Neutrophil (primary cell): Measurements from ENCODE around the gene NHEJ1.

ENCODE experiments used
- H3K27ac ChIP-seq: fragments of 200-600 bp; sonication (generic); 2 replicates; pipeline ENCODE4 v1.5.1; 2016; ENCODE audit warnings: mild to moderate bottlenecking, moderate library complexity
- H3K27me3 ChIP-seq: fragments of 200-600 bp; sonication (generic); 2 replicates; pipeline ENCODE4 v1.6.0; 2016; ENCODE audit warnings: mild to moderate bottlenecking
- H3K36me3 ChIP-seq: fragments of 200-600 bp; sonication (generic); 2 replicates; pipeline ENCODE4 v1.5.1; 2017
- H3K4me1 ChIP-seq, 2 experiments: fragments of 200-600 bp in 1 of 2; sonication (generic) in 1 of 2; 1 replicate in 1 of 2; 2 replicates in 1 of 2; pipeline versions ENCODE4 v1.5.1 to v1.6.1; 2013 to 2016; ENCODE audit warnings: low read depth in 1 of 2, low read length in 1 of 2, mild to moderate bottlenecking in 1 of 2, moderate library complexity in 1 of 2; ENCODE audit not compliant: control insufficient read depth in 1 of 2, insufficient read depth in 1 of 2
- H3K4me3 ChIP-seq, 2 experiments: fragments of 200-600 bp in 1 of 2; sonication (generic) in 1 of 2; 1 replicate in 1 of 2; 2 replicates in 1 of 2; pipeline ENCODE4 v1.5.1; 2013 to 2016; ENCODE audit warnings: low read depth in 1 of 2, low read length in 1 of 2, mild to moderate bottlenecking in 1 of 2, moderate library complexity in 1 of 2
- H3K9me3 ChIP-seq: fragments of 200-600 bp; sonication (generic); 2 replicates; pipeline ENCODE4 v1.5.1; 2016
- TF ChIP-seq, protein P1 (sequence below): fragments of 200-600 bp; sonication (generic); IDR thresholded peaks from 2 replicates; pipeline ENCODE4 v1.5.1; 2016; ENCODE audit warnings: antibody characterized with exemption

The NHEJ1 gene

DNA sequence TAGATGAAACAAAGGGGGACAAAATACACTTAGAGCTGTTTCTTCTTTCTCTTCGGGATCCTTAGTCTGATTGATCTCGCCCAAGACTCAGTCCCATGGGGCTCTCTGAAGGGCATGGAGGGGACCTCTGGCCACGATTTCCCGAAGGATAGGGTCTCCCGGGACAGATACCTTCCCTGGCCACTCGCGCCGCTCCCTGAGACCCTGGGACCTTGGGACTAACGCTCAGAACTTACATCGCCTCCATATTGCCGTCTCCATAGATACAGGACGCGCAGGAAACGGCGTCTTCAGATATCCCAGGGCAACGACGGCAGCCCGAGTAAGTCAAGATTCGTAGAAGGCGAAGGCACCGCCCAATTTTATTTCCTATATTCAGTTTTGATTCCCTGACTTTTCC lies 119.4 kb downstream of the NHEJ1 start, which contains the start of gene CFAP65:
Gene CFAP65 (minus strand): TSS at position 265 of the 400 bp plus-strand sequence. CDS start 2,468 bp downstream, outside the sequence.
- Histone ChIP-seq H3K4me1 (no peaks in the 10 kb centered on the region), H3K9me3 (no peaks in the 10 kb centered on the region), H3K27ac (no peak within 1 kb of the TSS), H3K36me3 (no peaks in the 10 kb centered on the region), H3K27me3 (peaks cover 98% of the 10 kb centered on the region), H3K4me3 (no peak within 1 kb of the TSS)
- TF ChIP-seq, protein P1, sequence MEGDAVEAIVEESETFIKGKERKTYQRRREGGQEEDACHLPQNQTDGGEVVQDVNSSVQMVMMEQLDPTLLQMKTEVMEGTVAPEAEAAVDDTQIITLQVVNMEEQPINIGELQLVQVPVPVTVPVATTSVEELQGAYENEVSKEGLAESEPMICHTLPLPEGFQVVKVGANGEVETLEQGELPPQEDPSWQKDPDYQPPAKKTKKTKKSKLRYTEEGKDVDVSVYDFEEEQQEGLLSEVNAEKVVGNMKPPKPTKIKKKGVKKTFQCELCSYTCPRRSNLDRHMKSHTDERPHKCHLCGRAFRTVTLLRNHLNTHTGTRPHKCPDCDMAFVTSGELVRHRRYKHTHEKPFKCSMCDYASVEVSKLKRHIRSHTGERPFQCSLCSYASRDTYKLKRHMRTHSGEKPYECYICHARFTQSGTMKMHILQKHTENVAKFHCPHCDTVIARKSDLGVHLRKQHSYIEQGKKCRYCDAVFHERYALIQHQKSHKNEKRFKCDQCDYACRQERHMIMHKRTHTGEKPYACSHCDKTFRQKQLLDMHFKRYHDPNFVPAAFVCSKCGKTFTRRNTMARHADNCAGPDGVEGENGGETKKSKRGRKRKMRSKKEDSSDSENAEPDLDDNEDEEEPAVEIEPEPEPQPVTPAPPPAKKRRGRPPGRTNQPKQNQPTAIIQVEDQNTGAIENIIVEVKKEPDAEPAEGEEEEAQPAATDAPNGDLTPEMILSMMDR, result no peak

DNA sequence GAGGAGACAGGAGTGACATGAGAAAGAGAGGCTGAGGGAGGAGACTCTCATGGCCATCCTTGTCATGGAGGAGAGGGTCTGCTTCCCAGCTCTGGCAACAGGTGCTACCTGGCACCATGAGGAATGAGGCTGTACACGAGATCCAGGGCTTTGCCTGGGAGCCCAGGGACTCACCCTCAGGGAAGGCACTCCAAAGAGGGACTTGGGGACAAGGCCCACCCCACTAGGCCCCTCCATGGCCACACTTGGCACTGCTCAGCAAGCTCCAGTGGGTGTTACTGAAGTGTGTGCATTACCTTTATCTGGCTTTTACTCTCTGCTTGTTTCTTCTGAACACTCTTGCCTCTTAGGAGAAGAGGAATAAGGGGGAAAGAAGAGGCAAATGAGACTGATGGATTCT lies 122.0 kb downstream of the NHEJ1 start:
- Histone ChIP-seq H3K4me1 (no peaks in the 10 kb centered on the region), H3K27ac (no peak overlapping the region), H3K36me3 (no peaks in the 10 kb centered on the region), H3K4me3 (no peak overlapping the region), H3K27me3 (peaks cover 100% of the 10 kb centered on the region), H3K9me3 (no peaks in the 10 kb centered on the region)
- TF ChIP-seq, protein P1, result no peak

DNA sequence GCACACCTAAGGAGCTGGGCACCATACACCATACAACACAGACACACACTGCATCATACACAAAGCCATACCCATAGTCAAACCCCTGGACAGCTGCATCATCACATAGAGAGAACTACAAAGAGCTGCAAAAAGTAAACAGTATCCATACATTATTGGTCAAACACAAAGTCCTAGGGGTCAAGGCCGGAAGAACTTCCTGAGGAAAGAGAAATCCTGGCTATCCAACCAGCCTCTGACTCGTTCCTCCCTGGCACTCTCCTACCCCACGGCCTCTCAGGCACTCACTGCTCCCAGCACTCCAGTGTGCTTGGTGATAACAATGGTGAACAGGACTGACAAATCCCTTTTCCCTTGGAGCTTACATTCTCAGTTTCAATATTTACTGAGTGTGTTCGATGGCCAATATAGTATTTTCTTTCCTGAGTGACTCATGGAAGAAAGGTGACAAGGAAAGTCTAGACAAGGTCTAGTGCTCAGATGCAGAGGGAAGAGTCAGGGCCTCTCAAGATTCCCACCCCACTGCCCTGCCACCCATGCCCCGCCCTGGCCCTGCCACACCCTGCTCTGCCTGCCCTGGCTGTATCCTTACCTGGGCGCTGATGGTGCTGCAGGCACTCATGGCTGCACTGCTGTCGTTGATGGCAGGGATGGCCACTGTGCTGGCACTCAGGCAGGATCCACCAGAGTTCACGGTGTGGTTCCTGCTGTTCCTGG lies 122.7 kb downstream of the NHEJ1 start:
- H3K4me1 ChIP-seq, result no peaks in the 10 kb centered on the region
- H3K27me3 ChIP-seq, result peaks cover 100% of the 10 kb centered on the region
- no peaks in the 10 kb centered on the region for H3K9me3 ChIP-seq
- no peaks in the 10 kb centered on the region for H3K36me3 ChIP-seq
- no peak overlapping the region for H3K27ac ChIP-seq
- no peak overlapping the region for H3K4me3 ChIP-seq
- TF ChIP-seq, protein P1, result no peak

DNA sequence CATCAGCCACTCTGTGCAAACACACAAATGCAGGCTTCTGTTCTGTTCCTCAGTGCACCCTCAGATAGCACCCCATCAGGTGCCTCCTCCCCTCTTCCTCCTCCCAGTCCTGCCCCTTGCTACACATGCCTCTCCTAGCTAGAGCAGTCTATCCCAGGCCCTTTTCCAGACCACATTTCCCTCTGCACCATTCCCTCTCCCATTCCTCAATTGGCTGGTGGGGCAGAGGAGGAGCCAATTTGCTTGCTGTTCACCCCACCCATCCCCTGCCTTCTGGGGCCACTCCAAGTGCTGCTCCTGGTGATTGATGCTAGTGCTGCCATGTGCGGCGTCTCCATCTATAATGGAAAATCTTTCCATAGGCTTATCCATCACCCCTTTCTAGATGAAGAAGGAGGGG lies 124.7 kb downstream of the NHEJ1 start:
- TF ChIP-seq, protein P1, result no peak
- no peaks in the 10 kb centered on the region for H3K4me1 ChIP-seq
- no peaks in the 10 kb centered on the region for H3K36me3 ChIP-seq
- no peak overlapping the region for H3K27ac ChIP-seq
- no peak overlapping the region for H3K4me3 ChIP-seq
- no peaks in the 10 kb centered on the region for H3K9me3 ChIP-seq
- peaks cover 100% of the 10 kb centered on the region for H3K27me3 ChIP-seq

DNA sequence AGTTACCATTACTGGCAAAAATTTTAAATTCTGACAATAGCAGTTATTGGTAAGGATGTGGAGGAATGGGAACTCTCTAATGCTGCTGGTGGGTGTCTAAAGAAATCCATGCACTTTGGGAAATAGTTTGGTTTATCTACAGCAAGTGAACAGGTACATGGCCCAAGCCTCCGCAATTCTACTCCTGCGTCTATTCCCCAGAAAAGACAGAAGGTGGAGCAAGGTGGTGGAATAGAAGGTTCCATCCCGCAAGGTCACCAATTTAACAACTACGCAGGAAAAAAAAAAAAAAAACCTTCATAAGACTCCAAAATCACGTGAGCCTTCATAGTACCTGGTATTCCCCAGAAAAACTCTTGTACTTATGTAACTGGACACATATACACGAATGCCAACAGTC lies 125.8 kb downstream of the NHEJ1 start:
- H3K27me3 ChIP-seq, result peaks cover 99% of the 10 kb centered on the region
- H3K9me3 ChIP-seq, result no peaks in the 10 kb centered on the region
- TF ChIP-seq, protein P1, result no peak
- H3K27ac ChIP-seq, result no peak overlapping the region
- H3K36me3 ChIP-seq, result no peaks in the 10 kb centered on the region
- H3K4me3 ChIP-seq, result no peak overlapping the region
- H3K4me1 ChIP-seq, result no peaks in the 10 kb centered on the region
